ENCODE results near the gene AUTS2. TPM values are rescaled to one million over a fixed set of nuclear protein-coding genes. Genes with fewer than 3 reads are reported as not detected.

The AUTS2 gene
- total and polyA plus RNA-seq, 2 of the 8 experiments (the other 6 are each of a cell fraction or from before 2014, with no cell fraction given) = 25.9 to 101 TPM

- TF ChIP-seq CTCF (IDR thresholded peaks at IDR 0.05; ENCODE audit: control extremely low read depth in 1 of 3, insufficient read depth in 1 of 3, low read depth in 1 of 3, low read length in 3 of 3) (no peak), SIX5 (IDR thresholded peaks at IDR 0.05; ENCODE audit: low read depth, low read length) (no peak), TBP (IDR thresholded peaks at IDR 0.05; ENCODE audit: low read depth, low read length) (no peak), SRF (IDR thresholded peaks at IDR 0.05; ENCODE audit: low read depth, low read length) (no peak)
These were observed 82.9 kb downstream of the AUTS2 start (continued) for GRCh38 chr7:69681181-69681580.
